ENCODE data around the gene PGM5.

Gene PGM5

DNA sequence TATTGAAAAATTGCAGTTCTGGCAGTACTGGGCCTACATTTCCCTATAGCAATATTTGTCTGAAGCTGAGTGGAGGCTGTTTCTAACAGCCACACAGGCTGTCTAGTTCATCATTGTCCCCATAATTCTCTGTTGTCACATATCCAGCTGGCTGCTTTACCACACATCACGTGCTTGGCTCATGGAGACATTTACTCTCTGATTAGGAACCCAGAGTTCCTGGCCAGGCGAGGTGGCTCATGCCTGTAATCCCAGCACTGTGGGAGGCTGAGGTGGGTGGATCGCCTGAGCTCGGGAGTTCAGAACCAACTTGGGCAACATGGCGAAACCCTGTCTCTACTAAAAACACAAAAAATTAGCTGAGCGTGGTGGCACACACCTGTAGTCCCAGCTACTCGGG lies 81.4 kb downstream of the PGM5 start:
- H4K20me1 ChIP-seq (ENCODE audit: insufficient read depth, low read length, poor library complexity, severe bottlenecking), result no peaks in the 10 kb centered on the region
- H2AFZ ChIP-seq (ENCODE audit: low read length), result no peak overlapping the region
- no peak overlapping the region for H3K4me2 ChIP-seq (ENCODE audit: low read depth, low read length, poor library complexity, severe bottlenecking)
- H3K79me2 ChIP-seq (ENCODE audit: insufficient read depth, low read length), result no peaks in the 10 kb centered on the region
- no peak for TF ChIP-seq CTCF (conservative IDR thresholded peaks at IDR 0.05; ENCODE audit: low read length)
- no peak for TF ChIP-seq EZH2phosphoT487 (IDR thresholded peaks at IDR 0.05; ENCODE audit: borderline replicate concordance)
- no peaks in the 10 kb centered on the region for H3K27me3 ChIP-seq (ENCODE audit: insufficient read depth, low read length, poor library complexity, severe bottlenecking)
- H3K4me3 ChIP-seq (ENCODE audit: low read length, poor library complexity, severe bottlenecking), result no peak overlapping the region
- H3K9me2 ChIP-seq (replicated peaks; ENCODE audit: low read depth, low read length), result no peaks in the 10 kb centered on the region
- peaks cover 14% of the 10 kb centered on the region for H3K9me3 ChIP-seq (ENCODE audit: insufficient read depth, low read depth, low read length)
- H3K9ac ChIP-seq (ENCODE audit: low read depth, low read length, poor library complexity, severe bottlenecking), result no peak overlapping the region
- H3K4me1 ChIP-seq (ENCODE audit: insufficient read depth, low read length, poor library complexity, severe bottlenecking), result peaks cover 10% of the 10 kb centered on the region
- H3F3A ChIP-seq (ENCODE audit: low read depth), result 0 out of 2 replicates have a peak, but pooled peaks cover 3% of the 10 kb centered on the region
- H3K36me3 ChIP-seq (ENCODE audit: insufficient read depth, low read length), result no peaks in the 10 kb centered on the region

- no peaks in the 10 kb centered on the region for H3K36me3 ChIP-seq (ENCODE audit: insufficient read depth, low read length)
- H3K9ac ChIP-seq (ENCODE audit: low read depth, low read length, poor library complexity, severe bottlenecking), result no peak overlapping the region
- H3K79me2 ChIP-seq (ENCODE audit: insufficient read depth, low read length), result no peaks in the 10 kb centered on the region
- peaks cover 4% of the 10 kb centered on the region for H3K4me1 ChIP-seq (ENCODE audit: insufficient read depth, low read length, poor library complexity, severe bottlenecking)
- H2AFZ ChIP-seq (ENCODE audit: low read length), result no peak overlapping the region
- no peaks in the 10 kb centered on the region for H3K9me2 ChIP-seq (replicated peaks; ENCODE audit: low read depth, low read length)
- no peaks in the 10 kb centered on the region for H3K27me3 ChIP-seq (ENCODE audit: insufficient read depth, low read length, poor library complexity, severe bottlenecking)
- H3F3A ChIP-seq (ENCODE audit: low read depth), result 0 out of 2 replicates have a peak, but pooled peaks cover 3% of the 10 kb centered on the region
- no peak for TF ChIP-seq CTCF (conservative IDR thresholded peaks at IDR 0.05; ENCODE audit: low read length)
- TF ChIP-seq EZH2phosphoT487 (IDR thresholded peaks at IDR 0.05; ENCODE audit: borderline replicate concordance), result no peak
- H4K20me1 ChIP-seq (ENCODE audit: insufficient read depth, low read length, poor library complexity, severe bottlenecking), result no peaks in the 10 kb centered on the region
- no peak overlapping the region for H3K4me2 ChIP-seq (ENCODE audit: low read depth, low read length, poor library complexity, severe bottlenecking)
- no peak overlapping the region for H3K4me3 ChIP-seq (ENCODE audit: low read length, poor library complexity, severe bottlenecking)
- H3K9me3 ChIP-seq (ENCODE audit: insufficient read depth, low read depth, low read length), result peaks cover 16% of the 10 kb centered on the region
Measured at GRCh38 chr9:68443624-68444023, 87.2 kb downstream of the PGM5 start.

GRCh38 chr9:68446836-68447235 lies 90.4 kb downstream of the PGM5 start:
- Histone ChIP-seq H3K9me3 (ENCODE audit: insufficient read depth, low read depth, low read length) (peaks cover 11% of the 10 kb centered on the region), H4K20me1 (ENCODE audit: insufficient read depth, low read length, poor library complexity, severe bottlenecking) (no peaks in the 10 kb centered on the region), H3K4me2 (ENCODE audit: low read depth, low read length, poor library complexity, severe bottlenecking) (no peak overlapping the region), H3K27me3 (ENCODE audit: insufficient read depth, low read length, poor library complexity, severe bottlenecking) (no peaks in the 10 kb centered on the region), H2AFZ (ENCODE audit: low read length) (no peak overlapping the region), H3F3A (ENCODE audit: low read depth) (no peaks in the 10 kb centered on the region), H3K9me2 (replicated peaks; ENCODE audit: low read depth, low read length) (no peaks in the 10 kb centered on the region), H3K36me3 (ENCODE audit: insufficient read depth, low read length) (no peaks in the 10 kb centered on the region), H3K4me3 (ENCODE audit: low read length, poor library complexity, severe bottlenecking) (no peak overlapping the region), H3K9ac (ENCODE audit: low read depth, low read length, poor library complexity, severe bottlenecking) (no peak overlapping the region), H3K79me2 (ENCODE audit: insufficient read depth, low read length) (no peaks in the 10 kb centered on the region), H3K4me1 (ENCODE audit: insufficient read depth, low read length, poor library complexity, severe bottlenecking) (peaks cover under 1% of the 10 kb centered on the region)
- TF ChIP-seq EZH2phosphoT487 (IDR thresholded peaks at IDR 0.05; ENCODE audit: borderline replicate concordance), result no peak
- no peak for TF ChIP-seq CTCF (conservative IDR thresholded peaks at IDR 0.05; ENCODE audit: low read length)
